BJ (cell line): Measurements from ENCODE around the gene VEGFA. TPM values are rescaled to one million over a fixed set of nuclear protein-coding genes. Genes with fewer than 3 reads are reported as not detected.

Source experiments
- CTCF ChIA-PET: fragments of 350-600 bp; formaldehyde crosslinking; extraction: SDS; loops from one replicate; lab custom pipeline; 2021; ENCODE audit warnings: antibody characterized with exemption, inconsistent platforms; lab: Yijun Ruan, JAX
- POLR2A ChIA-PET: fragments of 300-600 bp; sonication (Branson Sonifier 250); formaldehyde crosslinking; extraction: SDS; loops from one replicate; lab custom pipeline; 2021; ENCODE audit warnings: antibody characterized with exemption; lab: Charles Lee
- DNase-seq: peaks from one replicate; pipeline ENCODE4 v3.0.0-alpha.2; 2011; ENCODE audit warnings: low read depth
- H3K27me3 ChIP-seq: 2 replicates; pipeline ENCODE4 v1.6.0; 2011; ENCODE audit warnings: low read length; ENCODE audit not compliant: control insufficient read depth, insufficient read depth
- H3K36me3 ChIP-seq: 2 replicates; pipeline ENCODE4 v1.5.1; 2011; ENCODE audit warnings: low read length; ENCODE audit not compliant: control insufficient read depth, insufficient read depth
- H3K4me3 ChIP-seq: 2 replicates; pipeline ENCODE4 v1.5.1; 2011; ENCODE audit warnings: low read depth, mild to moderate bottlenecking, control low read depth, low read length
- polyA plus RNA-seq: library from polyadenylated mRNA; depleted of rRNA; stranded (reverse); fragments of >200 nt; gene quantifications from 2 replicates; pipeline ENCODE4 v1.2.3, GENCODE V29; 2011
- TF ChIP-seq, protein P1 (sequence below): IDR thresholded peaks from 2 replicates; pipeline ENCODE4 v1.5.1; 2011; ENCODE audit warnings: low read depth, mild to moderate bottlenecking, control low read depth, inconsistent platforms, low read length, moderate library complexity; ENCODE audit not compliant: insufficient read depth

Gene VEGFA
- polyA plus RNA-seq, 1 experiment: 357 TPM

DNA sequence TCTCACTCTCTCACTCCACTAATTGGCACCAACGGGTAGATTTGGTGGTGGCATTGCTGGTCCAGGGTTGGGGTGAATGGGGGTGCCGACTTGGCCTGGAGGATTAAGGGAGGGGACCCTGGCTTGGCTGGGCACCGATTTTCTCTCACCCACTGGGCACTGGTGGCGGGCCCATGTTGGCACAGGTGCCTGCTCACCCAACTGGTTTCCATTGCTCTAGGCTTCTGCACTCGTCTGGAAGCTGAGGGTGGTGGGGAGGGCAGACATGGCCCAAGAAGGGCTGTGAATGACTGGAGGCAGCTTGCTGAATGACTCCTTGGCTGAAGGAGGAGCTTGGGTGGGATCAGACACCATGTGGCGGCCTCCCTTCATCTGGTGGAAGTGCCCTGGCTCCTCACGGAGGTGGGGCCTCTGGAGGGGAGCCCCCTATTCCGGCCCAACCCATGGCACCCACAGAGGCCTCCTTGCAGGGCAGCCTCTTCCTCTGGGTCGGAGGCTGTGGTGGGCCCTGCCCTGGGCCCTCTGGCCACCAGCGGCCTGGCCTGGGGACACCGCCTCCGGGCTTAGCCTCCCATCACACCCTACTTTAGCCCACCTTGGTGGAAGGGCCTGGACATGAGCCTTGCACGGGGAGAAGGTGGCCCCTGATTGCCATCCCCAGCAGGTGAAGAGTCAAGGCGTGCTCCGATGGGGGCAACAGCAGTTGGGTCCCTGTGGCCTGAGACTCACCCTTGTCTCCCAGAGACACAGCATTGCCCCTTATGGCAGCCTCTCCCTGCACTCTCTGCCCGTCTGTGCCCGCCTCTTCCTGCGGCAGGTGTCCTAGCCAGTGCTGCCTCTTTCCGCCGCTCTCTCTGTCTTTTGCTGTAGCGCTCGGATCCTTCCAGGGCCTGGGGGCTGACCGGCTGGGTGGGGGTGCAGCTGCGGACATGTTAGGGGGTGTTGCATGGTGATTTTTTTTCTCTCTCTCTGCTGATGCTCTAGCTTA, 11.2 kb downstream of the VEGFA start:
- POLR2A ChIA-PET: no interaction called here
- Histone ChIP-seq H3K4me3 (no peak overlapping the region), H3K27me3 (no peaks in the 10 kb centered on the region), H3K36me3 (peaks cover 77% of the 10 kb centered on the region)
- TF ChIP-seq, protein P1, sequence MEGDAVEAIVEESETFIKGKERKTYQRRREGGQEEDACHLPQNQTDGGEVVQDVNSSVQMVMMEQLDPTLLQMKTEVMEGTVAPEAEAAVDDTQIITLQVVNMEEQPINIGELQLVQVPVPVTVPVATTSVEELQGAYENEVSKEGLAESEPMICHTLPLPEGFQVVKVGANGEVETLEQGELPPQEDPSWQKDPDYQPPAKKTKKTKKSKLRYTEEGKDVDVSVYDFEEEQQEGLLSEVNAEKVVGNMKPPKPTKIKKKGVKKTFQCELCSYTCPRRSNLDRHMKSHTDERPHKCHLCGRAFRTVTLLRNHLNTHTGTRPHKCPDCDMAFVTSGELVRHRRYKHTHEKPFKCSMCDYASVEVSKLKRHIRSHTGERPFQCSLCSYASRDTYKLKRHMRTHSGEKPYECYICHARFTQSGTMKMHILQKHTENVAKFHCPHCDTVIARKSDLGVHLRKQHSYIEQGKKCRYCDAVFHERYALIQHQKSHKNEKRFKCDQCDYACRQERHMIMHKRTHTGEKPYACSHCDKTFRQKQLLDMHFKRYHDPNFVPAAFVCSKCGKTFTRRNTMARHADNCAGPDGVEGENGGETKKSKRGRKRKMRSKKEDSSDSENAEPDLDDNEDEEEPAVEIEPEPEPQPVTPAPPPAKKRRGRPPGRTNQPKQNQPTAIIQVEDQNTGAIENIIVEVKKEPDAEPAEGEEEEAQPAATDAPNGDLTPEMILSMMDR: no peak
- CTCF ChIA-PET: no interaction called here
- no peak for DNase-seq

DNA sequence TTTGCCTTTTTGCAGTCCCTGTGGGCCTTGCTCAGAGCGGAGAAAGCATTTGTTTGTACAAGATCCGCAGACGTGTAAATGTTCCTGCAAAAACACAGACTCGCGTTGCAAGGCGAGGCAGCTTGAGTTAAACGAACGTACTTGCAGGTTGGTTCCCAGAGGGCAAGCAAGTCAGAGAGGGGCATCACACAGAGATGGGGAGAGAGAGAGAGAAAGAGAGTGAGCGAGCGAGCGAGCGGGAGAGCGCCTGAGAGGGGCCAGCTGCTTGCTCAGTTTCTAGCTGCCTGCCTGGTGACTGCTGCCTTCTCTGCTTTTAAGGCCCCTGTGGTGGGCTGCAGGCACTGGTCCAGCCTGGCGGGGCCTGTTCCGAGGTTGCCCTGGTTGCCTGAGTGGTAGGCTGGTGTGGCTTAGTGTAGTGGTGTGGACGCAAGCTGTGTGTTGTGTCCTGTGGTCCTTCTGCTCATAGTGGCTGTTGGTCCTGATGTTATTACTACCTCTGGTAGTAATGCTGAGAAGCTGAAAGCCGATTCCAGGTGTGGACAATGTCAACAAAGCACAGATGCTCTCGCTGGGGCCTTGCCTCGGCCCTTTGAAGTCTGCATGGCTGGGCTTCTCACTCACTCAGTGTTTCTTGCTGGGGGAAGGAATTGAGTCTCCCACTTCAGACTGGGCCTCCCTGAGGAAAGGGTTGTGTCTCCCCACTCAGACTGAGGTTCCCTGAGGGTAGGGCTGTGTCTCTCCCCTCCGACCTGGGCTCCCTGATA, 12.1 kb downstream of the VEGFA start:
- TF ChIP-seq, protein P1: no peak
- ChIA-PET POLR2A (no interaction called here), CTCF (interaction anchor here (1.5 to 2.5 kb wide), 2 partner anchors 8 to 297 kb away, joined by 4 to 10 read pairs; no protein-coding TSS in a partner anchor)
- Histone ChIP-seq H3K36me3 (peaks cover 73% of the 10 kb centered on the region), H3K4me3 (no peak overlapping the region), H3K27me3 (no peaks in the 10 kb centered on the region)
- no peak for DNase-seq

DNA sequence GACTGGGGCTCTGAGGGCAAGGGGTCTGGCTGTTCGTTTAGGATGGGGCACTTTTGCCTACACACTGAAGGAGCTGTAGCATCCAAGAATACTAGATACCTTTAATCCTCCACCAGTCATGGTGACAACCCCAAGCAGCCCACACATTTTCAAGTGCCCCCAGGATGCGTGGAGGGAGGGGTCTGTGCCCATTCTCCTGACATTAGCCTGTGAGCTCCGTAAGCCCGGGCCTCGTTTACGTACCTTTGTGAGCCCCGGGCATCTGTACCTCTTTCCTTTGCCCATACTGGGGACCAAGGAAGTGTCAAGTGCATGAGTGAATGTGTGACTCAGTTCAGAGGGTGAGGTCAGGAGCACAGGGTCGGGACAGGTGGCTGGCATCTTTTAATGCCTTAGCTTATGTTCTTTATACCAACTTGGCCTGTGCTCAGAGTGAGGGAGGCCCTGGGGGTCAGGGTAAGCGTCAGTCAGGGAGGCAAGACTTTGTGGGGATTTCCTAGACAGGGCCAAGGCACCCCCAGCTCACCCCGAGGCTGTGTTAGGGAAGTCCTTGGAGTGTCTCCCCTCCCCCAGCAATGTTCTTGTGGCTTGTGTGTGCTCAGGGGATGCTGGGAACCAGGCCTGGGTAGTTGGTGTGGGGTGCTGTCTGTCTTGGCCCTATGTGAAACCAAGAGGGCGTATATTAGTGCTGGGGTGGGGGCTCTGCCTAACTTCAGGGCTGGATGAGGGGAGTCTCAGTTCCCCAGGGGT, 12.9 kb downstream of the VEGFA start:
- TF ChIP-seq, protein P1: no peak
- CTCF ChIA-PET: interaction anchor here (0.7 to 2.5 kb wide), 4 partner anchors 9 to 296 kb away, joined by 3 to 10 read pairs (median 4); no protein-coding TSS in a partner anchor
- peaks cover 67% of the 10 kb centered on the region for H3K36me3 ChIP-seq
- POLR2A ChIA-PET: interaction anchor here (0.6 kb wide), 1 partner anchor 229 kb away, joined by 4 read pairs; no protein-coding TSS in a partner anchor
- no peak for DNase-seq
- H3K27me3 ChIP-seq: no peaks in the 10 kb centered on the region
- no peak overlapping the region for H3K4me3 ChIP-seq

DNA sequence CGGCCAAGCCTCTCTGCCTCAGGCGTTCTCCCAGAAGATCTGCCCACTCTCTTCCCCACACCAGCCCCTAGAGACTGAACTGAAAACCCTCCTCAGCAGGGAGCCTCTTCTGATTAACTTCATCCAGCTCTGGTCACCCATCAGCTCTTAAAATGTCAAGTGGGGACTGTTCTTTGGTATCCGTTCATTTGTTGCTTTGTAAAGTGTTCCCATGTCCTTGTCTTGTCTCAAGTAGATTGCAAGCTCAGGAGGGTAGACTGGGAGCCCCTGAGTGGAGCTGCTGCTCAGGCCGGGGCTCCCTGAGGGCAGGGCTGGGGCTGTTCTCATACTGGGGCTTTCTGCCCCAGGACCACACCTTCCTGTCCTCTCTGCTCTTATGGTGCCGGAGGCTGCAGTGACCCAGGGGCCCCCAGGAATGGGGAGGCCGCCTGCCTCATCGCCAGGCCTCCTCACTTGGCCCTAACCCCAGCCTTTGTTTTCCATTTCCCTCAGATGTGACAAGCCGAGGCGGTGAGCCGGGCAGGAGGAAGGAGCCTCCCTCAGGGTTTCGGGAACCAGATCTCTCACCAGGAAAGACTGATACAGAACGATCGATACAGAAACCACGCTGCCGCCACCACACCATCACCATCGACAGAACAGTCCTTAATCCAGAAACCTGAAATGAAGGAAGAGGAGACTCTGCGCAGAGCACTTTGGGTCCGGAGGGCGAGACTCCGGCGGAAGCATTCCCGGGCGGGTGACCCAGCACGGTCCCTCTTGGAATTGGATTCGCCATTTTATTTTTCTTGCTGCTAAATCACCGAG, 14.2 kb downstream of the VEGFA start:
- Histone ChIP-seq H3K27me3 (no peaks in the 10 kb centered on the region), H3K4me3 (no peak overlapping the region), H3K36me3 (peaks cover 55% of the 10 kb centered on the region)
- DNase-seq: no peak
- ChIA-PET POLR2A (no interaction called here), CTCF (interaction anchor here (0.7 to 2.5 kb wide), 2 partner anchors 10 to 168 kb away, joined by 3 to 10 read pairs; no protein-coding TSS in a partner anchor)
- TF ChIP-seq, protein P1: no peak
